B cell (primary cell): ENCODE measurements around the gene APBB3. TPM values are rescaled to one million over a fixed set of nuclear protein-coding genes. Genes with fewer than 3 reads are reported as not detected.

Source experiments
- ATAC-seq: fragments of 200-7000 bp; cut with Tn5 transposase; one replicate; pipeline ENCODE4 v1.10.0; 2021; ENCODE audit warnings: low read depth, mild to moderate bottlenecking, moderate number of reproducible peaks, moderate library complexity
- CTCF ChIA-PET: fragments of 350-600 bp; sonication (Branson Sonifier 250); formaldehyde crosslinking; loops from one replicate; lab custom pipeline; 2021; ENCODE audit warnings: antibody characterized with exemption, inconsistent platforms; lab: Charles Lee
- POLR2A ChIA-PET: fragments of 350-600 bp; sonication (Branson Sonifier 250); formaldehyde crosslinking; loops from one replicate; lab custom pipeline; 2021; ENCODE audit warnings: antibody characterized with exemption; lab: Charles Lee
- DNase-seq: peaks from one replicate; pipeline ENCODE4 v3.0.0; 2013
- H2AFZ ChIP-seq: 2 replicates; pipeline ENCODE4 v1.6.1; 2012; ENCODE audit warnings: mild to moderate bottlenecking, low read depth, low read length; ENCODE audit not compliant: insufficient read depth, poor library complexity, severe bottlenecking
- H3K27ac ChIP-seq, 2 donors: 1 replicate in 1 of 2; 2 replicates in 1 of 2; pipeline ENCODE4 v1.5.1; 2012 to 2013; ENCODE audit warnings: low read length in 2 of 2, mild to moderate bottlenecking in 2 of 2, moderate library complexity in 1 of 2
- H3K27me3 ChIP-seq, 4 experiments: fragments of 200-600 bp in 1 of 4; sonication (generic) in 1 of 4; replicated peaks in 1 of 4; 1 replicate in 2 of 4; 2 replicates in 2 of 4; pipeline versions ENCODE4 v1.6.1 to v1.7.0; 2013 to 2016; ENCODE audit warnings: low read length in 3 of 4, mild to moderate bottlenecking in 2 of 4, mixed read lengths in 1 of 4, moderate library complexity in 1 of 4; ENCODE audit not compliant: insufficient read depth in 4 of 4, control insufficient read depth in 3 of 4; ENCODE audit errors: control extremely low read depth in 1 of 4
- H3K36me3 ChIP-seq, 2 experiments: replicated peaks in 1 of 2; 1 replicate in 1 of 2; 2 replicates in 1 of 2; pipeline versions ENCODE4 v1.6.1 to v1.7.1; 2013; ENCODE audit warnings: low read length in 1 of 2; ENCODE audit not compliant: insufficient read depth in 2 of 2, control insufficient read depth in 1 of 2; ENCODE audit errors: control extremely low read depth in 1 of 2, extremely low read depth in 1 of 2
- H3K4me1 ChIP-seq, 2 donors: fragments of 200-600 bp in 1 of 2; sonication (generic) in 1 of 2; 1 replicate in 1 of 2; 2 replicates in 1 of 2; pipeline versions ENCODE4 v1.5.1 to v1.6.1; 2013 to 2017; ENCODE audit warnings: low read length in 2 of 2; ENCODE audit not compliant: control insufficient read depth in 2 of 2, insufficient read depth in 2 of 2
- H3K4me2 ChIP-seq: replicated peaks from 2 replicates; pipeline ENCODE3; 2012; ENCODE audit warnings: mild to moderate bottlenecking, low read depth, low read length; ENCODE audit not compliant: poor library complexity, severe bottlenecking
- H3K4me3 ChIP-seq, 5 experiments: fragments of 200-600 bp in 1 of 5; sonication (generic) in 1 of 5; 1 replicate in 3 of 5; 2 replicates in 2 of 5; pipeline versions ENCODE4 v1.5.1 to v1.7.0; 2011 to 2016; ENCODE audit warnings: low read length in 4 of 5, mild to moderate bottlenecking in 4 of 5, low read depth in 2 of 5, control low read depth in 1 of 5, moderate library complexity in 1 of 5; ENCODE audit not compliant: insufficient read depth in 1 of 5; ENCODE audit errors: control extremely low read depth in 1 of 5, extremely low read depth in 1 of 5
- H3K79me2 ChIP-seq: fragments of 200-600 bp; sonication (generic); one replicate; pipeline ENCODE4 v1.6.0; 2016; ENCODE audit warnings: low read length; ENCODE audit not compliant: control insufficient read depth, insufficient read depth
- H3K9ac ChIP-seq: fragments of 200-600 bp; sonication (generic); 2 replicates; pipeline ENCODE4 v1.6.1; 2017; ENCODE audit warnings: mild to moderate bottlenecking, low read length, moderate library complexity
- H3K9me3 ChIP-seq, 3 donors: one replicate each; pipeline versions ENCODE4 v1.6.1 to v1.7.1; 2013; ENCODE audit warnings: low read length in 2 of 3; ENCODE audit not compliant: control insufficient read depth in 2 of 3, insufficient read depth in 1 of 3; ENCODE audit errors: control extremely low read depth in 1 of 3
- H4K20me1 ChIP-seq: 2 replicates; pipeline ENCODE4 v1.6.0; 2012; ENCODE audit warnings: mild to moderate bottlenecking, low read length; ENCODE audit not compliant: insufficient read depth, control insufficient read depth, poor library complexity, severe bottlenecking
- H3K27ac Mint-ChIP-seq: one replicate; pipeline ENCODE4 v1.8.0; 2021; ENCODE audit warnings: mixed read lengths
- H3K27me3 Mint-ChIP-seq: one replicate; pipeline ENCODE4 v1.8.0; 2021; ENCODE audit warnings: mixed read lengths
- H3K4me1 Mint-ChIP-seq: one replicate; pipeline ENCODE4 v1.8.0; 2021; ENCODE audit warnings: mixed read lengths
- H3K4me3 Mint-ChIP-seq: one replicate; pipeline ENCODE4 v1.8.0; 2021; ENCODE audit warnings: mixed read lengths
- H3K9me3 Mint-ChIP-seq: one replicate; pipeline ENCODE4 v1.8.0; 2022; ENCODE audit warnings: mixed read lengths; ENCODE audit not compliant: insufficient read depth
- CTCF ChIP-seq: fragments of 200-600 bp; IDR thresholded peaks from one replicate; pipeline ENCODE4 v1.8.0; 2022; ENCODE audit warnings: antibody characterized with exemption, mild to moderate bottlenecking
- EZH2 ChIP-seq: IDR thresholded peaks from 2 replicates; pipeline ENCODE4 v1.6.1; 2012; ENCODE audit warnings: borderline replicate concordance, low read depth, mild to moderate bottlenecking, moderate library complexity, low read length; ENCODE audit not compliant: insufficient read depth, poor library complexity, severe bottlenecking
- WGBS: methylation state at CpG from one replicate; pipeline ENCODE4 v1.1.5; 2013; ENCODE audit warnings: missing lambda C conversion rate; ENCODE audit not compliant: insufficient coverage; 5-methylcytosine and 5-hydroxymethylcytosine counted together
- intact Hi-C: fragments of 100-400 bp; cut with micrococcal nuclease; formaldehyde crosslinking; loops from one replicate; pipeline ENCODE4 v1.10.0; 2022
- polyA minus RNA-seq: library from RNA; depleted of rRNA, polyadenylated mRNA; stranded (reverse); fragments of >200 nt; gene quantifications from 2 replicates; pipeline ENCODE4 v1.2.3, GENCODE V29; 2012
- polyA plus RNA-seq: library from polyadenylated mRNA; depleted of rRNA; stranded (reverse); fragments of >200 nt; gene quantifications from 2 replicates; pipeline ENCODE4 v1.2.3, GENCODE V29; 2012
- total RNA-seq, 2 donors: library from RNA; stranded (reverse); fragments of 120-200 nt in 1 of 2; gene quantifications; 1 replicate in 1 of 2; 2 replicates in 1 of 2; pipeline versions ENCODE4 v1.2.3 to v1.2.4, GENCODE V29; 2013 to 2022

Gene APBB3, protein sequence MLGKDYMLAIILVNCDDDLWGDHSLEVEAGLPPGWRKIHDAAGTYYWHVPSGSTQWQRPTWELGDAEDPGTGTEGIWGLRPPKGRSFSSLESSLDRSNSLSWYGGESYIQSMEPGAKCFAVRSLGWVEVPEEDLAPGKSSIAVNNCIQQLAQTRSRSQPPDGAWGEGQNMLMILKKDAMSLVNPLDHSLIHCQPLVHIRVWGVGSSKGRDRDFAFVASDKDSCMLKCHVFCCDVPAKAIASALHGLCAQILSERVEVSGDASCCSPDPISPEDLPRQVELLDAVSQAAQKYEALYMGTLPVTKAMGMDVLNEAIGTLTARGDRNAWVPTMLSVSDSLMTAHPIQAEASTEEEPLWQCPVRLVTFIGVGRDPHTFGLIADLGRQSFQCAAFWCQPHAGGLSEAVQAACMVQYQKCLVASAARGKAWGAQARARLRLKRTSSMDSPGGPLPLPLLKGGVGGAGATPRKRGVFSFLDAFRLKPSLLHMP
- total RNA-seq (73.9 and 79.7 TPM in 2 replicates), polyA plus RNA-seq (126 and 156 TPM in 2 replicates), polyA minus RNA-seq (44.0 and 58.9 TPM in 2 replicates)
- total RNA-seq (2013): 30.4 TPM

DNA sequence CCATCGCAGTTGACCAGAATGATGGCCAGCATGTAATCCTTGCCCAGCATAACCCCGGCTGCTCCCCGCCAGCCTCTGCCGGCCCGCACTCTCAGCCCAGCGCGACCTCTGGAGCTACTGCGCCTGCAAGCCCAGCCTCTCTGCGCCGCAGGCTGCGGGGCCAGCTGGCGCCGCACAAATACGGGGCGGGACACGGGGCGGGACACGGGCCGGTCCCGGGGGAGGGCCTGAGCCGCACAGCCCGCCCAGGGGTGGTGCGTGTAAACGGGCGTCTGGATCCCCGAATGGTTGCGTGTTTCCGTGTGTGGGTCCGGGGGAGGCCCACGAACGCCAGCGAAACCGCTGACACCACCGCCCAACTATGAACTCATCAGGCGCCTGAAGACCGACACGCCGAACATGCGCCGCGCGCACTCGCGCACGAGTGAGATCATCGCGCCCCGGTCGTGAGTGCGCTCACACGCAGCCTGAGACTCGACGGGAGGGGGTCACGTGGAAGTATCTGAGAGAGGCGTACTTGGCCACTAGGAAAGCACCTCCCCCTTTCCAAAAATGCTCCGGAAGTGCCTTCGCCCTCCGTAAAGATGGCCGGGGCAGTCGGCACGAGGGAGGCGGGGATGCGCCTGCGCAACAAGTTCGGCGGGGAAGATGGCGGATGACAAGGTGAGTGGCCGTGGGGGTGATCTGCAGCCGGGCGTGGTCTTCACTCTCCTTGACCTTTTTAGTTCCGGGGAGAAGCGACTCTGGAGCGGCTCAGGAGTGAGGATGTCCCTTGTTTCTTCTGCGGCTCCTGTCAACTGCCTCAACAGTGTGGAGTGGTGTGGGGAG lies at the start of gene APBB3, which contains the start of gene SLC35A4:
Gene APBB3, minus strand, starts transcription at position 403 of the 828 bp plus-strand sequence. Its CDS starts 353 bp downstream, at position 50.
Gene SLC35A4, plus strand, starts transcription at position 633 of the 828 bp plus-strand sequence. CDS start 2,342 bp downstream, outside the sequence.
- H2AFZ ChIP-seq: peak within 1 kb of the TSS; percentile 95
- H3K36me3 ChIP-seq: peaks cover 0 to 24% of the 10 kb centered on the region in 2 experiments
- peak within 1 kb of the TSS; percentile 90 for H3K4me3 Mint-ChIP-seq
- H3K9me3 ChIP-seq: no peaks in the 10 kb centered on the region
- no peaks in the 10 kb centered on the region for H3K27me3 ChIP-seq
- peak within 1 kb of the TSS; percentile 97 for H3K27ac Mint-ChIP-seq
- 1% methylated on average over 67 of the region's 74 CpGs for WGBS
- intact Hi-C loops: loop anchor here (1.0 to 10.0 kb wide), 10 partner anchors 17 to 760 kb away; partner anchors contain the start of genes ANKHD1, EIF4EBP3, HARS1 and HARS2
- peaks cover 25 to 36% of the 10 kb centered on the region in 2 donors for H3K4me1 ChIP-seq
- no peak for TF ChIP-seq EZH2
- no peak for TF ChIP-seq CTCF
- H4K20me1 ChIP-seq: no peaks in the 10 kb centered on the region
- peak within 1 kb of the TSS; percentile 91 to 92 for H3K27ac ChIP-seq
- H3K79me2 ChIP-seq: peaks cover 21% of the 10 kb centered on the region
- H3K4me1 Mint-ChIP-seq: peaks cover 48% of the 10 kb centered on the region
- peak within 1 kb of the TSS; percentile 94 for H3K4me2 ChIP-seq
- no peaks in the 10 kb centered on the region for H3K27me3 Mint-ChIP-seq
- ATAC-seq (peak; percentile 89), DNase-seq (peak; percentile 99)
- ChIA-PET POLR2A (interaction anchor here (0.6 to 3.7 kb wide), 2 partner anchors 16 to 24 kb away, joined by 5 to 15 read pairs; partner anchors contain the start of gene EIF4EBP3), CTCF (interaction anchor here (4.6 kb wide), 1 partner anchor 17 kb away, joined by 18 read pairs; the partner anchor contains the start of gene EIF4EBP3)
- no peaks in the 10 kb centered on the region for H3K9me3 Mint-ChIP-seq
- H3K4me3 ChIP-seq: peak within 1 kb of the TSS; percentile 71 to 95 (median 91)
- H3K9ac ChIP-seq: peak within 1 kb of the TSS; percentile 93
